ENCODE measurements around the gene ITGAL.
A peak's percentile ranks its signal among the peaks of the same experiment; 100 is the strongest.

ITGAL gene

DNA sequence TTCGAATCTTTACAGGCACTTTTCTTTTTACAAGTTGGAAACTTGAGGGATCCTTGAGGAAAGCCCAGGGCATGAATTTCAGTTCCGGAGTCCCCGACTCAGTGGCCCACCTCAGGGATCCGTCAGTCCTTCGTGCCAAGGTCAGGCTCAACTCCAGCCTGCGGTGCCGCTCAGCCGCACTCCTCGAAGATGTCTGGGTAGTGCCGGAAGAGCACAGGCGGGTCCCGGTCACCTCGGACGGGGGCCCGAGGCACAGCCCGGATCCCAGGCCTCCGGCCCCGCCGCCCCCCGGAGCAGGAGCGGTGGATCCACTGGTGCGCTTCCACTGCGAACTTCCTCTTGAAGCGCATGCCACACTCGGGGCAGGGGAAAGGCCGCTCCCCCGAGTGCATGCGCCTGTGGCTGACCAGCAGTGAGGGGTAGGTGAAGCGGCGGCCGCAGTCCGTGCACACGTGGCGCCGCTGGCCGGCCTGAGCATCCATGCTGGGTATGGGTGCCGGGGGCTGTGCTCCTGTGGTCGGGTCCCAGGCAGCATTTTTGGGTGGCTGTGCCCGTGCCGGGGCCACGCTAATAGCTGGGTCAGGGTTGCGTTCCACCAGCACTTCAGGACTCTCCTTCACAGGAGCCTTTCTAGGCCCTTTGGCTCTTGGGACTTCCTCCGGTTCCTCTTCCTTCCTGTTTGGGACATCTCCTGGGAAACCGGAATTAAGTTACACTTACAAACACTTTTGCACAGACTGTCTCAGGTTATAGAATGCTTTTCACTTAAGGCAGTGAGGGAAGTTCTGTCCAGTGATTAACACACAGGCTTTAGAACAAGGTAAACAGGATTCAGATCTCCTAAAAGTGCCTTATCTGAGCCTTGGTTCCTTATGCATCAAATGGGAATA is 97.4 kb downstream of the ITGAL start:
- DNase-seq = no peak

DNA sequence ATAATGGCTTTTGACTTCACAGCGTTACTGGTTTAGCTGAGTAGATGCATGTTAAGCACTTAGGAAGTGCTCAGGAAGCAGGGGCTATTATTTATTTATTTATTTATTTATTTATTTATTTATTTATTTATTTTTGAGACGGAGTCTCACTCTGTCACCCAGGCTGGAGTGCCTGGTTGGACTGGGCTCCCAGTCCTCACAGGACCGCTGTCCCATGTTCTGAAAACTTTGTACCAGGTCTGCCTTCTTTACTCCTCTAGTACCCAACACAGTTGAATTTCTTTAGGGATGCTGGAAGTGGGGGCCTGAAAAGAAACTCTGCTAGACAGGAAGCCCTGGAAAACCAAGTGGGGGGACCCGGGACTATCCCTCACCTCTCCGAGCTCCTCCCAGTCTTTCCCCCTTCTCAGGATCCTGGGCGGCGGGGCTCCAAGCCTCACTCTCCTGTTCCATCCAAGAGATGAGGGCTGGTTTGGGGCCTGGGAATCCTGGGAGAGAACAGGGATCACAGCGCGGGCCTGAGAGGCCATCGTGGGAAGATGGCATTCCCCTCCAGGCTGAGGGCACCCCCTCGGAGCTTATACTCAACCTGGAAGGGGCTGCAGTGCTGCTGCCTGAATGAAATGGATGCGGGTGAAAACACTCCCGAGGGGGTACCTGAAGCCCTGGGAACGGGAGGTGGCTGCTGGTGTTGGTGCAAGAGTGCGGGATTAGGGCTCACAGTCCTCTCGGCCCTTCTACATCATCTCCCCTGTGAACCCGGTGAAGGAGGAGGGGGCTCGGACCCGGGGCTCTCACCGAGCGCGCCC is 98.3 kb downstream of the ITGAL start:
- peak; percentile 41 for DNase-seq

DNA sequence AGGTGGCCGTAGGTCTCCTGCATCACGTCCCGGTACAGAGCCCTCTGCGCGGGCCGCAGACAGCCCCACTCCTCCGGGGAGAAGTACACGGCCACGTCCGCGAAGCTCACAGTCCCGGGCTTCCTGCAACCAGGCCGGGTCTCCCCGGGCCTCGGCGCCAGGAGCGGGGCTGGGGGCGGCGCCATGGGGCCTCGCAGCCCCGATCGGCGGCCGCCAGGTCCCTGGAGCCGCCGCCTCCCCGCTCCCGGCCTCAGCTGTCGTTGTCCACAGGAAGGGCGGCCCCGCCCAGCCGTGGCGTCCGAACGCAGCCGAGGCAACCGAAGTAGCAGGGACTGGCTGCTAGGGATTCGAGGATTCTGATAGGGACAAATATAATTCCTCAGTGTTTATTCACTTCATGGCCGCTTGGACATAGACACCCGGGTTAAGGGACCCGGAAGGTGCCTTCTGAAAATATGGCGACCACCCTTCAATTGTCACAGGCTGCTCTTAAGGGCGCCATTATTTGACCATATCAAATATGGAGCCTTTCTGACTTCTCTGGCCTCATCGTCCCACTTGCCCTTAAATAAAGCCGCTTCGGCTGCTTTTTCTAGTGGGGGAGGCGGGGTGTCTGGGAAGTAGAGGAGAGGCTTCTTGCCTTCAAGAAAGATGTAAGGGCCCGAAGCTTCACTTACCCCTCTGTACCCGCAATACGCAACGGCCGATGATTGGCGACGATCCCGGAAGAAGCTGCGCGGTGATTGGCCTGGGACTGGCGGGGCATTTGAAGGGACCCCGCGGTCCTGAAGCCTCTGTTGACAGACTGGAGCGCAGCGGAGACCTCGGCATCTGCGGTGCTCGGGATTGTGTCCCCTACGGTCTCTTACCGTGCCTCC is 99.1 kb downstream of the ITGAL start, which contains the start of gene ZNF688:
TSS of gene ZNF688 (minus strand) at position 270 of the 878 bp plus-strand sequence. CDS start at position 185, 85 bp downstream.
- DNase-seq = peak; percentile 99

All from hematopoietic multipotent progenitor cell treated with erythropoietin and hydrocortisone succinate and interleukin-3 and kit ligand, for 6 days (in vitro differentiated cells).